GM12801 (cell line): ENCODE results near the gene PTGDS.

Source experiments
- TF ChIP-seq, protein P1 (sequence below): IDR thresholded peaks from one replicate; pipeline ENCODE4 v1.5.1; 2011; ENCODE audit warnings: control low read depth; ENCODE audit not compliant: insufficient read length; ENCODE audit errors: extremely low read depth

The PTGDS gene

GRCh38 chr9:136992819-136993369 lies 15.6 kb downstream of the PTGDS start:
- TF ChIP-seq, protein P1, sequence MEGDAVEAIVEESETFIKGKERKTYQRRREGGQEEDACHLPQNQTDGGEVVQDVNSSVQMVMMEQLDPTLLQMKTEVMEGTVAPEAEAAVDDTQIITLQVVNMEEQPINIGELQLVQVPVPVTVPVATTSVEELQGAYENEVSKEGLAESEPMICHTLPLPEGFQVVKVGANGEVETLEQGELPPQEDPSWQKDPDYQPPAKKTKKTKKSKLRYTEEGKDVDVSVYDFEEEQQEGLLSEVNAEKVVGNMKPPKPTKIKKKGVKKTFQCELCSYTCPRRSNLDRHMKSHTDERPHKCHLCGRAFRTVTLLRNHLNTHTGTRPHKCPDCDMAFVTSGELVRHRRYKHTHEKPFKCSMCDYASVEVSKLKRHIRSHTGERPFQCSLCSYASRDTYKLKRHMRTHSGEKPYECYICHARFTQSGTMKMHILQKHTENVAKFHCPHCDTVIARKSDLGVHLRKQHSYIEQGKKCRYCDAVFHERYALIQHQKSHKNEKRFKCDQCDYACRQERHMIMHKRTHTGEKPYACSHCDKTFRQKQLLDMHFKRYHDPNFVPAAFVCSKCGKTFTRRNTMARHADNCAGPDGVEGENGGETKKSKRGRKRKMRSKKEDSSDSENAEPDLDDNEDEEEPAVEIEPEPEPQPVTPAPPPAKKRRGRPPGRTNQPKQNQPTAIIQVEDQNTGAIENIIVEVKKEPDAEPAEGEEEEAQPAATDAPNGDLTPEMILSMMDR = no peak

- TF ChIP-seq, protein P1 = no peak
Observed at GRCh38 chr9:136994180-136994887, 17.0 kb downstream of the PTGDS start.

GRCh38 chr9:136994888-136995230 lies 17.6 kb downstream of the PTGDS start:
- TF ChIP-seq, protein P1 = no peak

GRCh38 chr9:136995362-136995761 lies 18.1 kb downstream of the PTGDS start:
- TF ChIP-seq, protein P1 = no peak

DNA sequence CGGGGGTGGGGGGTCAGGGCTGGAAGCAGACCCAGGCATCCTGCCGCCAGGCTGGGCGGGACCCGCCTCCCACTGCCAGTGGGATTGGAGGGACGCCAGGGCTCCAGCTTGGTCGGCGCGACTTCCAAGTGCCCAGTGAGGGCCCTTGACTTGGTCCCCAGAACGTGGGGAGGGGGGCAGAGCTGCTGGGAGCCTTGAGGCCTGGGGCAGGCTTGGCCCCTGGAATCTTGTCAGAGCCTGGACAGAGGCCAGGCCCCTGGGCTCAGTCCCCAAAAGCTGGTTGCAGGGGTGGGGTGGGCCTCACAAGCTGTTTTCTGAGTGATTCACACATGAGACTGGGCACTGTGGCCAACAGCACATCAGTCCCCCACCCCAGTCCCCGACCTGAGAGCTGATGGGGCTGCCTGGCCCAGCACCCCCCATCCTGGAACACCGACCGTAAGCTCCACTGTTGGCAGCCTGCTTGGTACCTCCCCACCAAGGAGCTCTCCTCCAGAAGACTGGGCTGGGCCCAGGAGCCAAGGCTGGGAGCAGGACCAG lies 18.5 kb downstream of the PTGDS start:
- TF ChIP-seq, protein P1 = no peak

DNA sequence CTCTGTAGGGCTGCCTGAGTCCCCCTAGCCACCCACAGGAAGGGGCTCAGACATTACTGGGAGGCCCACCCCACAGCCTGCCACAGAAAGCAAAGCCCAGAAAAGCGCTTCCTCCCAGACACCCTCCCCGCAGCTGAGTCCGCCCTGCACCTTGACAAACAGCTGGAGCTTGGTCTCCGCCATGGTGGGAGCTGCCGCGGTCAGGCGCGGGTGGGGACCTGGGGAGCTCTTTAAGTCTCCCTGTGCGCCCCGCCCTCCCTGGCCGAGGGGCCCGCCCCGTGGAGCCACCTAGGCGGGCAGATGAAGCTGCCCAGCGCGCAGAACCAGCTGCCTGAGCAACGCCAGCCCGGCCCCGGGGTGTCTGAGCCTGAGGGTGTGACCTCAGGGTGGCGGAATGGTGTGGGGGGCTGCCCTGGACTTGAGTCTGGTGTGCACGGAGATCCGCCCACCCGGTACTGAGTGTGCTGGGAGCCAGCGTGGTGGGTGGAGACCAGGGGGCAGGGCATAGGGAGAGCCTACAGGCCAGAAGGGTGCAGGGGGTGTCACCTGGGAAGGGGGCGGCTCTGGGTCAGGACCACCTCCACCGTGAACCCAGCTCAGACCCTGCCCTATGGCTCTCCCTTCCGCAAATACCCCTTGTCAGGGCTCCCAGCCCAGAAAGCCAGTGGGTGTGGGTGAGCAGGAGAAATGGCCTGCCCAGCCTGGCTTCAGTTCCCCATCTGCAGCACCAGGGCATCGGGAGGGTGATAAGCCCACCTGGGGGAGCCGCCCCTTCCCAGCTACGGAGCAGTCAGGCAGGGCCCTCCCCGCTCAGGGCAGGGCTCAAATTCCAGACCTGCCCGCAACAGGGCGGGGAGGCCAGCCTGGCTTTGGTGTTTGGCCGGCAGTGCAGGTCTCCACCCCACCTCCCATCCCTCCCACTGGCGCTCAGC lies 19.3 kb downstream of the PTGDS start, which contains the start of gene CLIC3:
TSS of gene CLIC3 (minus strand) at position 208 of the 932 bp plus-strand sequence. CDS start at position 183, 25 bp downstream.
- TF ChIP-seq, protein P1 = no peak

- TF ChIP-seq, protein P1 = no peak
Observed at GRCh38 chr9:136997371-136997770, 20.1 kb downstream of the PTGDS start.
